Mesothelial cell of epicardium (in vitro differentiated cells): ENCODE data around the gene NBPF1. TPM values are rescaled to one million over a fixed set of nuclear protein-coding genes. Genes with fewer than 3 reads are reported as not detected.
A peak's percentile ranks its signal among the peaks of the same experiment; 100 is the strongest.
"Not testable (repeated sequence)": the region's sequence is repeated elsewhere in the genome, so short reads cannot be mapped to it uniquely, and the experiment has no call there.

Experiments
- DNase-seq, 2 experiments: peaks; one replicate each; pipeline ENCODE4 v3.0.0; 2021; ENCODE audit warnings: low spot score in 2 of 2; ENCODE audit not compliant: unreplicated experiment in 2 of 2
- H3K27ac Mint-ChIP-seq: 2 replicates; pipeline ENCODE4 v1.8.0; 2021; ENCODE audit warnings: mixed read lengths
- H3K27me3 Mint-ChIP-seq: 2 replicates; pipeline ENCODE4 v1.8.0; 2021; ENCODE audit warnings: low read depth, mixed read lengths
- H3K36me3 Mint-ChIP-seq: 2 replicates; pipeline ENCODE4 v1.8.0; 2021; ENCODE audit warnings: mixed read lengths
- H3K4me1 Mint-ChIP-seq: 2 replicates; pipeline ENCODE4 v1.8.0; 2021; ENCODE audit warnings: mixed read lengths
- H3K4me3 Mint-ChIP-seq: 2 replicates; pipeline ENCODE4 v1.8.0; 2021; ENCODE audit warnings: mild to moderate bottlenecking, moderate library complexity, mixed read lengths
- H3K9me3 Mint-ChIP-seq: 2 replicates; pipeline ENCODE4 v1.8.0; 2021; ENCODE audit warnings: mixed read lengths
- CTCF ChIP-seq: fragments of 200-600 bp; sonication (generic); IDR thresholded peaks from one replicate; pipeline ENCODE4 v1.5.0; 2021; ENCODE audit warnings: antibody characterized with exemption; ENCODE audit not compliant: unreplicated experiment
- total RNA-seq: library from RNA; stranded (reverse); gene quantifications from 3 replicates; pipeline ENCODE4 v1.2.1, GENCODE V29; 2021

Gene NBPF1
- total RNA-seq, 1 donor from 2014 or later: 86.3 TPM

GRCh38 chr1:16636551-16637195 lies 23.3 kb upstream of the NBPF1 start:
- H3K4me1 Mint-ChIP-seq, H3K4me3 Mint-ChIP-seq, H3K27me3 Mint-ChIP-seq, H3K9me3 Mint-ChIP-seq, H3K27ac Mint-ChIP-seq: not testable (repeated sequence)
- peaks cover 22% of the 10 kb centered on the region for H3K36me3 Mint-ChIP-seq
- peak; percentile 20 to 42 for DNase-seq

GRCh38 chr1:16635959-16636358 lies 22.6 kb upstream of the NBPF1 start:
- H3K27me3 Mint-ChIP-seq, H3K4me1 Mint-ChIP-seq, H3K27ac Mint-ChIP-seq, H3K9me3 Mint-ChIP-seq, H3K4me3 Mint-ChIP-seq: not testable (repeated sequence)
- H3K36me3 Mint-ChIP-seq: peaks cover 29% of the 10 kb centered on the region
- DNase-seq: peak in 1 of 2 experiments; percentile 39

GRCh38 chr1:16633540-16634282 lies 20.3 kb upstream of the NBPF1 start:
- DNase-seq: peak; percentile 19 to 43
- H3K36me3 Mint-ChIP-seq: peaks cover 46% of the 10 kb centered on the region
- H3K4me1 Mint-ChIP-seq: not testable (repeated sequence)

GRCh38 chr1:16632044-16632850 lies 18.9 kb upstream of the NBPF1 start:
- H3K36me3 Mint-ChIP-seq: peaks cover 60% of the 10 kb centered on the region
- H3K4me1 Mint-ChIP-seq, H3K27me3 Mint-ChIP-seq, H3K4me3 Mint-ChIP-seq, H3K27ac Mint-ChIP-seq, H3K9me3 Mint-ChIP-seq: not testable (repeated sequence)
- DNase-seq: peak; percentile 21 to 46

More at GRCh38 chr1:16633540-16634282, 20.3 kb upstream of the NBPF1 start:
- not testable (repeated sequence) for H3K9me3 Mint-ChIP-seq, H3K4me3 Mint-ChIP-seq, H3K27me3 Mint-ChIP-seq, H3K27ac Mint-ChIP-seq

- DNase-seq: peak in 1 of 2 experiments; percentile 55
- TF ChIP-seq CTCF: no peak
- Mint-ChIP-seq H3K9me3 (no peaks in the 10 kb centered on the region), H3K36me3 (peaks cover 64% of the 10 kb centered on the region), H3K4me3 (no peak overlapping the region), H3K27me3 (no peaks in the 10 kb centered on the region), H3K4me1 (no peaks in the 10 kb centered on the region), H3K27ac (no peak overlapping the region)
Measured at GRCh38 chr1:16631248-16632043, 18.1 kb upstream of the NBPF1 start.

- peak in 1 of 2 experiments; percentile 57 for DNase-seq
- Mint-ChIP-seq H3K36me3 (peaks cover 71% of the 10 kb centered on the region), H3K27ac (no peak overlapping the region), H3K4me1 (no peaks in the 10 kb centered on the region), H3K4me3 (no peak overlapping the region), H3K9me3 (no peaks in the 10 kb centered on the region), H3K27me3 (no peaks in the 10 kb centered on the region)
- no peak for TF ChIP-seq CTCF
Measured at GRCh38 chr1:16630661-16631247, 17.4 kb upstream of the NBPF1 start.

GRCh38 chr1:16629916-16630530 lies 16.7 kb upstream of the NBPF1 start:
- H3K9me3 Mint-ChIP-seq, H3K4me3 Mint-ChIP-seq, H3K27ac Mint-ChIP-seq, H3K27me3 Mint-ChIP-seq, H3K4me1 Mint-ChIP-seq: not testable (repeated sequence)
- peaks cover 76% of the 10 kb centered on the region for H3K36me3 Mint-ChIP-seq
- peak in 1 of 2 experiments; percentile 48 for DNase-seq
